OCI-LY3 (cell line): ENCODE results near the gene MEIOC.

ENCODE experiments used
- H2AFZ ChIP-seq: fragments of 200-600, 300-600 bp; shearing (Covaris generic); 2 replicates; pipeline ENCODE4 v1.6.0; 2014; ENCODE audit warnings: antibody characterized with exemption, low read depth, low read length
- H3K27ac ChIP-seq: fragments of 200-600, 300-600 bp; sonication (generic); 2 replicates; pipeline ENCODE4 v1.5.1; 2014; ENCODE audit warnings: mild to moderate bottlenecking, low read length, moderate library complexity, mixed read lengths
- H3K27me3 ChIP-seq: fragments of 200-600, 300-600 bp; sonication (generic); 2 replicates; pipeline ENCODE4 v1.6.1; 2014; ENCODE audit warnings: low read depth, low read length, mixed read lengths
- H3K36me3 ChIP-seq: fragments of 200-600, 300-600 bp; sonication (generic); replicated peaks from 2 replicates; pipeline ENCODE3; 2014; ENCODE audit warnings: low read depth, low read length, mixed read lengths
- H3K4me1 ChIP-seq: fragments of 300-600, 200-600 bp; sonication (generic); 2 replicates; pipeline ENCODE4 v1.6.1; 2014; ENCODE audit warnings: low read length, mixed read lengths
- H3K4me2 ChIP-seq: fragments of 200-600, 300-600 bp; sonication (generic); 2 replicates; pipeline ENCODE4 v1.6.1; 2014; ENCODE audit warnings: low read length, mixed read lengths
- H3K4me3 ChIP-seq: fragments of 300-600, 200-600 bp; sonication (generic); 2 replicates; pipeline ENCODE4 v1.5.1; 2014; ENCODE audit warnings: antibody characterized with exemption, mild to moderate bottlenecking, low read length, moderate library complexity
- H3K79me2 ChIP-seq: fragments of 300-600, 200-600 bp; shearing (Covaris generic); 2 replicates; pipeline ENCODE4 v1.6.1; 2014; ENCODE audit warnings: mild to moderate bottlenecking, low read length, mixed read lengths
- H3K9ac ChIP-seq: fragments of 300-600, 200-600 bp; shearing (Covaris generic); 2 replicates; pipeline ENCODE4 v1.6.0; 2014; ENCODE audit warnings: mild to moderate bottlenecking, low read length, moderate library complexity
- H3K9me3 ChIP-seq: fragments of 200-600, 300-600 bp; shearing (Covaris generic); 2 replicates; pipeline ENCODE4 v1.6.1; 2014; ENCODE audit warnings: low read length, mixed read lengths; ENCODE audit not compliant: insufficient read depth
- H4K20me1 ChIP-seq: fragments of 200-600, 300-600 bp; sonication (generic); 2 replicates; pipeline ENCODE4 v1.6.1; 2016; ENCODE audit warnings: low read length, mixed read lengths; ENCODE audit not compliant: insufficient read depth
- CTCF ChIP-seq: fragments of 200-600, 300-600 bp; sonication (generic); IDR thresholded peaks from 2 replicates; pipeline ENCODE4 v1.5.1; 2014; ENCODE audit warnings: antibody characterized with exemption, low read length, low read depth
- EZH2phosphoT487 ChIP-seq: fragments of 200-600 bp; shearing (Covaris generic); IDR thresholded peaks from 2 replicates; pipeline ENCODE4 v1.6.1; 2018; ENCODE audit warnings: antibody characterized with exemption, mixed run types, low read depth

The MEIOC gene

GRCh38 chr17:44647736-44648135 lies 8.5 kb upstream of the MEIOC start:
- TF ChIP-seq CTCF = no peak
- TF ChIP-seq EZH2phosphoT487 = no peak
- H2AFZ ChIP-seq = no peak overlapping the region
- no peaks in the 10 kb centered on the region for H3K36me3 ChIP-seq
- H4K20me1 ChIP-seq = no peaks in the 10 kb centered on the region
- H3K4me2 ChIP-seq = no peak overlapping the region
- no peaks in the 10 kb centered on the region for H3K79me2 ChIP-seq
- H3K9ac ChIP-seq = no peak overlapping the region
- H3K4me1 ChIP-seq = no peaks in the 10 kb centered on the region
- H3K4me3 ChIP-seq = no peak overlapping the region
- 0 out of 2 replicates have a peak, but pooled peaks cover 5% of the 10 kb centered on the region for H3K27me3 ChIP-seq
- H3K27ac ChIP-seq = no peak overlapping the region
- H3K9me3 ChIP-seq = no peaks in the 10 kb centered on the region

GRCh38 chr17:44648963-44649362 lies 7.3 kb upstream of the MEIOC start:
- no peak overlapping the region for H2AFZ ChIP-seq
- no peak overlapping the region for H3K27ac ChIP-seq
- H3K4me1 ChIP-seq = no peaks in the 10 kb centered on the region
- H3K9ac ChIP-seq = no peak overlapping the region
- H3K4me2 ChIP-seq = no peak overlapping the region
- no peaks in the 10 kb centered on the region for H3K36me3 ChIP-seq
- H3K9me3 ChIP-seq = no peaks in the 10 kb centered on the region
- 0 out of 2 replicates have a peak, but pooled peaks cover 5% of the 10 kb centered on the region for H3K27me3 ChIP-seq
- no peaks in the 10 kb centered on the region for H3K79me2 ChIP-seq
- H4K20me1 ChIP-seq = no peaks in the 10 kb centered on the region
- H3K4me3 ChIP-seq = no peak overlapping the region
- TF ChIP-seq EZH2phosphoT487 = no peak
- TF ChIP-seq CTCF = no peak

- Histone ChIP-seq H3K79me2 (no peaks in the 10 kb centered on the region), H3K36me3 (no peaks in the 10 kb centered on the region), H3K27me3 (0 out of 2 replicates have a peak, but pooled peaks cover 5% of the 10 kb centered on the region), H4K20me1 (no peaks in the 10 kb centered on the region), H3K9ac (no peak overlapping the region), H2AFZ (no peak overlapping the region), H3K4me2 (no peak overlapping the region), H3K4me1 (no peaks in the 10 kb centered on the region), H3K9me3 (no peaks in the 10 kb centered on the region), H3K27ac (no peak overlapping the region), H3K4me3 (no peak overlapping the region)
- no peak for TF ChIP-seq EZH2phosphoT487
- TF ChIP-seq CTCF = no peak
Observed at GRCh38 chr17:44651228-44651627, 5.0 kb upstream of the MEIOC start.

GRCh38 chr17:44652727-44653126 lies 3.5 kb upstream of the MEIOC start:
- Histone ChIP-seq H3K4me1 (no peaks in the 10 kb centered on the region), H2AFZ (no peak overlapping the region), H3K79me2 (no peaks in the 10 kb centered on the region), H4K20me1 (no peaks in the 10 kb centered on the region), H3K27ac (no peak overlapping the region), H3K9me3 (no peaks in the 10 kb centered on the region), H3K9ac (no peak overlapping the region), H3K4me3 (no peak overlapping the region), H3K4me2 (no peak overlapping the region), H3K27me3 (0 out of 2 replicates have a peak, but pooled peaks cover 5% of the 10 kb centered on the region), H3K36me3 (no peaks in the 10 kb centered on the region)
- TF ChIP-seq EZH2phosphoT487 = no peak
- TF ChIP-seq CTCF = no peak
